Lower lobe of right lung (tissue), 2 donors: ENCODE data around the gene BACE1. TPM values are rescaled to one million over a fixed set of nuclear protein-coding genes. Genes with fewer than 3 reads are reported as not detected.

ENCODE experiments used
- ATAC-seq, 2 donors: fragments of 200-7000 bp; cut with Tn5 transposase; one replicate each; pipeline ENCODE4 v1.9.1; 2020 to 2022; ENCODE audit warnings: mild to moderate bottlenecking in 2 of 2, moderate library complexity in 2 of 2
- DNase-seq: peaks from one replicate; pipeline ENCODE4 v3.0.0-alpha.2; 2020
- H3K27ac ChIP-seq: fragments of 200-600 bp; one replicate; pipeline ENCODE4 v1.8.0; 2022
- H3K27me3 ChIP-seq: fragments of 200-600 bp; one replicate; pipeline ENCODE4 v1.8.0; 2022; ENCODE audit warnings: low read depth
- H3K36me3 ChIP-seq: fragments of 200-600 bp; one replicate; pipeline ENCODE4 v1.8.0; 2022; ENCODE audit warnings: mild to moderate bottlenecking
- H3K4me1 ChIP-seq: fragments of 200-600 bp; one replicate; pipeline ENCODE4 v1.8.0; 2022
- H3K4me3 ChIP-seq: fragments of 200-600 bp; one replicate; pipeline ENCODE4 v1.8.0; 2022; ENCODE audit warnings: mild to moderate bottlenecking
- H3K9me3 ChIP-seq: fragments of 200-600 bp; one replicate; pipeline ENCODE4 v1.8.0; 2022
- CTCF ChIP-seq: fragments of 200-600 bp; IDR thresholded peaks from one replicate; pipeline ENCODE4 v1.8.0; 2022; ENCODE audit warnings: antibody characterized with exemption, mild to moderate bottlenecking
- intact Hi-C: fragments of 100-400 bp; cut with DNase I; formaldehyde crosslinking; loops from one replicate; pipeline ENCODE4 v1.11.0; 2022
- total RNA-seq: library from RNA; stranded (reverse); fragmentation: NEBNext Ultra II Directional; extraction: Animal tissue kit (Norgen Biotek cat#: 25700); gene quantifications from one replicate; pipeline ENCODE4 v1.2.1, GENCODE V29; 2021
- donor health status: DM: no; HTN: yes; CAD: no; lungs with severe emphysema.

BACE1 gene
- total RNA-seq, 1 donor from 2014 or later: 28.4 TPM

- intact Hi-C loops: no loop called here
- H3K4me1 ChIP-seq: peaks cover 6% of the 10 kb centered on the region
- no peak for ATAC-seq
- DNase-seq: no peak
- H3K4me3 ChIP-seq: no peak overlapping the region
- H3K9me3 ChIP-seq: no peaks in the 10 kb centered on the region
- H3K27me3 ChIP-seq: no peaks in the 10 kb centered on the region
- no peak for TF ChIP-seq CTCF
- no peak overlapping the region for H3K27ac ChIP-seq
- no peaks in the 10 kb centered on the region for H3K36me3 ChIP-seq
Measured at GRCh38 chr11:117305145-117305544, 10.9 kb downstream of the BACE1 start.

GRCh38 chr11:117303646-117304315 is 12.3 kb downstream of the BACE1 start:
- ATAC-seq: no peak

GRCh38 chr11:117303101-117303500 is 13.0 kb downstream of the BACE1 start:
- ATAC-seq (no peak), DNase-seq (no peak)
- intact Hi-C loops: no loop called here
- no peaks in the 10 kb centered on the region for H3K27me3 ChIP-seq
- H3K27ac ChIP-seq: no peak overlapping the region
- TF ChIP-seq CTCF: no peak
- no peaks in the 10 kb centered on the region for H3K36me3 ChIP-seq
- H3K4me3 ChIP-seq: no peak overlapping the region
- no peaks in the 10 kb centered on the region for H3K9me3 ChIP-seq
- H3K4me1 ChIP-seq: peaks cover 9% of the 10 kb centered on the region

More at GRCh38 chr11:117303646-117304315, 12.3 kb downstream of the BACE1 start:
- no peak for TF ChIP-seq CTCF
- Histone ChIP-seq H3K27me3 (no peaks in the 10 kb centered on the region), H3K4me1 (peaks cover 9% of the 10 kb centered on the region), H3K9me3 (no peaks in the 10 kb centered on the region), H3K4me3 (no peak overlapping the region), H3K27ac (no peak overlapping the region), H3K36me3 (no peaks in the 10 kb centered on the region)
- DNase-seq: no peak
- intact Hi-C loops: no loop called here

GRCh38 chr11:117302228-117302627 is 13.8 kb downstream of the BACE1 start:
- Histone ChIP-seq H3K27ac (no peak overlapping the region), H3K4me3 (no peak overlapping the region), H3K4me1 (peaks cover 9% of the 10 kb centered on the region), H3K36me3 (no peaks in the 10 kb centered on the region), H3K9me3 (no peaks in the 10 kb centered on the region), H3K27me3 (no peaks in the 10 kb centered on the region)
- intact Hi-C loops: no loop called here
- ATAC-seq (no peak), DNase-seq (no peak)
- TF ChIP-seq CTCF: no peak

GRCh38 chr11:117300773-117301172 is 15.3 kb downstream of the BACE1 start:
- peak overlapping the region; percentile 17 for H3K4me3 ChIP-seq
- no peaks in the 10 kb centered on the region for H3K27me3 ChIP-seq
- ATAC-seq (no peak), DNase-seq (no peak)
- no peak overlapping the region for H3K27ac ChIP-seq
- H3K4me1 ChIP-seq: peaks cover 9% of the 10 kb centered on the region
- no peaks in the 10 kb centered on the region for H3K9me3 ChIP-seq
- intact Hi-C loops: no loop called here
- H3K36me3 ChIP-seq: no peaks in the 10 kb centered on the region
- no peak for TF ChIP-seq CTCF
